ENCODE data around the gene SLC7A6OS.

Gene SLC7A6OS

DNA sequence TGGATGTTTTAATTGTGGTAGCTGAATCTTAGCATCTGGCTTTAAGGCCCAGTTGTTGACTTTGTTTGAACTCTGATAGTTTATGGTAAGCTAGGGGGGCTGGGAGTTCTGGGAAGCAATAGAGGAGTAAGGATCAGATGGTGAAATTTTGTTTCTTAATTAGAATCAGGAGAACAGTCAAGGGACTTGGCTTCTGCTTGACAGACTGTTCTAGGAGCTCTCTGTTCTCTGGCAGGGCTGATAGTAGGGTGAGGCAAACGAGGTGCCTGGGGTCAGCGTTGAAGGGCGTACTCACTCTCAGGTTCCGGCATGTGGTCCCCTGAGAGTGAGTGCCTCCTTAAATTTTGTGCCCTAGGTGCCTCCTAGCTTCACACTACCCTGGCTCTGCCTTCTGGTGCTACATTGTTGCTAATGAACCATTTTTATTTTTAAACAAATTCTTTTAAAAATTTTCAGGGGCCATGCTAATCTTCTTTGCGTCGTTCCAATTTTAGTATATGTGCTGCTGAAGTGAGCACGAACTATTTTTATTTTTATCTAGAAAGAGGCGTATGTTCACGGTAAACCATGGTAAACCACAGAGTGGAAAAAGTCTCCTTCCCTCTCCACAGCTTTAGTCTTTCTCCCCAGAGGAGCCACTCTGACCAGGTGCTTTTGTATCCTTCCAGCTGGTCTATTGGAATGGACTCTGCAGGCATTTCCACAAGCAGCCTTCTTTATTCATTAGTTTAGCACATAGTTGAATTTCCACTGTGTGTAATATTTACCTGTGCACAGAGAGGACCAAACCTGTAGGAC lies 26.7 kb downstream of the SLC7A6OS start:
- Histone ChIP-seq H3K4me3 (ENCODE audit: low read depth in 1 of 5, low read length in 5 of 5) (peak overlapping the region in 1 of 5 donors; percentile 11), H3K9ac (ENCODE audit: low read length in 5 of 5) (peak overlapping the region in 4 of 5 donors; percentile 42 to 71 (median 48)), H3K27me3 (ENCODE audit: control insufficient read depth in 5 of 5, insufficient read depth in 4 of 5, low read length in 5 of 5) (no peaks in the 10 kb centered on the region), H3K9me3 (ENCODE audit: control insufficient read depth in 5 of 5, low read length in 5 of 5) (no peaks in the 10 kb centered on the region), H3K4me1 (ENCODE audit: control insufficient read depth in 5 of 5, insufficient read depth in 5 of 5, low read length in 5 of 5) (peaks cover 32 to 100% (median 96%) of the 10 kb centered on the region in 5 donors), H3K36me3 (ENCODE audit: control insufficient read depth in 5 of 5, insufficient read depth in 5 of 5, low read length in 5 of 5) (peaks cover 0 to 22% (median 4%) of the 10 kb centered on the region in 5 donors), H3K27ac (ENCODE audit: low read depth, low read length) (peak overlapping the region; percentile 91)

DNA sequence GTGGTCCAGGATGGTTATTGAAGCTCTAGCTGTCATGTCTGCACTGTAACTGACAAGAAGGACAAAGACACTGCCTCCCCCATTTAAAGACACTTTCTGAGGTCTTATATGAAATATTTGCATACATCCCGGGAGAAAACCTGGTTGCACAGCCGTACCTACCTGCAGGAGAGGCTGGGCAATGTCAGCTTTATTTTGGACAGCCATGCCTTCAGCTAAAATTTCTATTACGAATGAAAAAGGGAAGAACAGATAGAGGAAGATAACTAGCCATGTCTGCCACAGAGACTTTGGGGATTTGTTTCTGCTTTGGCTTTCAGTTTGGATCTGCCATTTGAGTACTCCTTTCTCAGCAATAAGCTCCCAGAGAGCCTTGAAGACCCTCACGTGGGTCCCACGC lies 27.4 kb downstream of the SLC7A6OS start:
- Histone ChIP-seq H3K9ac (ENCODE audit: low read length in 5 of 5) (peak overlapping the region; percentile 36 to 79 (median 51)), H3K4me1 (ENCODE audit: control insufficient read depth in 5 of 5, insufficient read depth in 5 of 5, low read length in 5 of 5) (peaks cover 32 to 94% (median 91%) of the 10 kb centered on the region in 5 donors), H3K9me3 (ENCODE audit: control insufficient read depth in 5 of 5, low read length in 5 of 5) (no peaks in the 10 kb centered on the region), H3K36me3 (ENCODE audit: control insufficient read depth in 5 of 5, insufficient read depth in 5 of 5, low read length in 5 of 5) (peaks cover 0 to 22% (median 4%) of the 10 kb centered on the region in 5 donors), H3K4me3 (ENCODE audit: low read depth in 1 of 5, low read length in 5 of 5) (no peak overlapping the region), H3K27me3 (ENCODE audit: control insufficient read depth in 5 of 5, insufficient read depth in 4 of 5, low read length in 5 of 5) (no peaks in the 10 kb centered on the region), H3K27ac (ENCODE audit: low read depth, low read length) (peak overlapping the region; percentile 91)

DNA sequence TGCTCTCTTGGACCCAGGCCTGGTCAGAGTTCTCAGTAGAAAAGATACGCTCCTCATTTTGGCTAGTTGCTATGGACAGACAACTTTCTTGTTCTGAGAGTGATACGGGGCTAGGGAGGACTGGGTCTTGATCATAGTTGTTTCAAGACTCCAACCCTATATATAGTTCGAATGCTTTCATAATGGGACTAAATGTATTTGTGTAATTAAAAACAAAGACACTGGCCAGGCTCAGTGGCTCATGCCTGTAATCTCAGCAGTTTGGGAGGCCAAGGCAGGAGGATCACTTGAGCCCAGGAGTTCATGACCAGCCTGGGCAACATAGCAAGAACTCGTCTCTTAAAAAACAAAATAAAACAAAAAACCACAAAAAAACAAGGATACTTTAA lies 28.7 kb downstream of the SLC7A6OS start:
- Histone ChIP-seq H3K9me3 (ENCODE audit: control insufficient read depth in 5 of 5, low read length in 5 of 5) (no peaks in the 10 kb centered on the region), H3K4me1 (ENCODE audit: control insufficient read depth in 5 of 5, insufficient read depth in 5 of 5, low read length in 5 of 5) (peaks cover 25 to 82% (median 78%) of the 10 kb centered on the region in 5 donors), H3K27ac (ENCODE audit: low read depth, low read length) (peak overlapping the region; percentile 91), H3K27me3 (ENCODE audit: control insufficient read depth in 5 of 5, insufficient read depth in 4 of 5, low read length in 5 of 5) (no peaks in the 10 kb centered on the region), H3K36me3 (ENCODE audit: control insufficient read depth in 5 of 5, insufficient read depth in 5 of 5, low read length in 5 of 5) (peaks cover 0 to 18% (median 4%) of the 10 kb centered on the region in 5 donors), H3K4me3 (ENCODE audit: low read depth in 1 of 5, low read length in 5 of 5) (no peak overlapping the region), H3K9ac (ENCODE audit: low read length in 5 of 5) (peak overlapping the region in 3 of 5 donors; percentile 19 to 71 (median 20))

DNA sequence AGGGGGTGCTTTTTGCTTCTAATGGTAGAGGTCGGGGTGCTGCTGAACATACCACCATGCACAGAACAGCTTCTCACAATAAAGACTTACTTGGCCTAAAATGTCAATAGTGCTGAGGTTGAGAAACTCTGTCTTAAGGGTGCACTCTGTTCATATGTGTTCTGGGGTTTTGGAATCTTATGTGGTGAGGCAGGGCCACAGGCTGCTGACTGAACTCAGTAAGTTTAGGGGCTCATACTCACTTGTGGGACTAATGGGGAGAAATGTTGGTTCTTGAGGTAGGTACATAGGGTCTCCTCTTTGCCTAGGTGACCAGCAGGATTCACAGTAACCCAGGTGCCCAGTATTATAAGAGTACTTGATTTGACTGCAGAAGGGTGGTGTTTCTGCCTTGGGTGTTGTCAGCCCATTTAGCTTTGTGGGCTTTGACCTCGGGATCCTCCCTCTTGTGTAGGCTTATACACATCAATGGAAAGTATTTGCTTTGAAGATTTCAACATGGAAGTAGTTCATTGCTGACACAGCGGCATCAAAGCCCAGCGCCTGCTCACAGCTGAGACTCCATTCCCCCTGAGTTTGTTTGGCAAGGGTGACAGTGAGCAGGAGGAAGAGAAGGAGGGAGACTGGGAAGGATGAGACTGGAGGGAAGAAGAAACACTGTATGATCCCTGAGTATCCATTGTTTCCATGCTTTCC lies 29.2 kb downstream of the SLC7A6OS start:
- peaks cover 25 to 81% (median 77%) of the 10 kb centered on the region in 5 donors for H3K4me1 ChIP-seq (ENCODE audit: control insufficient read depth in 5 of 5, insufficient read depth in 5 of 5, low read length in 5 of 5)

DNA sequence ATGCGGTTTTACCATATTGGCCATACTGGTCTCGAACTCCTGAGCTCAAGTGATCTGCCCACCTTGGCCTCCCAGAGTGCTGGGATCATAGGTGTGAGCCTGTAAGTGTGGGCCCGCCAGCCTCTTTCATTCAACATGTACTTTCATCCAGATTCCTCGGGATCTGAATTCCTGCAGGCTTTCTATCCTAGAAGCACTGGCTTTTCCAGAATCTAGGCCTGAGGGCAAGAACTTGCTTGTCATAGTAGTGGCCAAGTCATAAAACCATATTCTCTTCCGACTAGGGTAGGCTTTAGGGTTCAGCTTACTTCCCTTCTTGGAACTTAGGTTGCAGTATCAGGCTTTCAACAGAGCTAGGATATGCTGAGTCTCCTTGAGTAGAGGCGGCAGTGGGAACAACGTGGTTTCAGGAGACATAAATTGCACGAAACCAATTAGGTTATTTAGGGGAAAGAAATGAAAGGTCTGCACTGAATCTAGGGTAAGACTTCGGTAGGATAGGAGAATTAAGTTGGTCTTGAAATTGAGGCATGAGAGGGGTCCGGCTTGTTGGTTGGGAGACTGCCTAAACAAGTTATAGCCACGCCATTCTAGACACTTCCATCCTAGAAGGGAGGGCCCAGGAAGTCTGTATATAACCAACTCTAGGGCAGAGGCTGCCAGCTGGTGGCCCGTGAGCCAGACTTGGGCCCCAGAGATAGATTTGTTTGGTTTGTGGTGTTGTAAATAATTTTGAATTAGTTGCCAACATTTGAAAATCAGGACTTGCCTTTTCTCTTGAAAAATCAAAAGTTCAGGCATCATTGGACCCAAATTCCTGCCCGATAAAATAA lies 30.8 kb downstream of the SLC7A6OS start:
- H3K4me3 ChIP-seq (ENCODE audit: low read depth in 1 of 5, low read length in 5 of 5), result no peak overlapping the region
- peak overlapping the region; percentile 91 for H3K27ac ChIP-seq (ENCODE audit: low read depth, low read length)
- peaks cover 22 to 80% (median 72%) of the 10 kb centered on the region in 5 donors for H3K4me1 ChIP-seq (ENCODE audit: control insufficient read depth in 5 of 5, insufficient read depth in 5 of 5, low read length in 5 of 5)
- peak overlapping the region in 1 of 5 donors; percentile 47 for H3K9ac ChIP-seq (ENCODE audit: low read length in 5 of 5)
- no peaks in the 10 kb centered on the region for H3K27me3 ChIP-seq (ENCODE audit: control insufficient read depth in 5 of 5, insufficient read depth in 4 of 5, low read length in 5 of 5)
- H3K9me3 ChIP-seq (ENCODE audit: control insufficient read depth in 5 of 5, low read length in 5 of 5), result no peaks in the 10 kb centered on the region
- peaks cover 4 to 28% (median 5%) of the 10 kb centered on the region in 5 donors for H3K36me3 ChIP-seq (ENCODE audit: control insufficient read depth in 5 of 5, insufficient read depth in 5 of 5, low read length in 5 of 5)

More for the DNA sequence above, 29.2 kb downstream of the SLC7A6OS start:
- no peaks in the 10 kb centered on the region for H3K27me3 ChIP-seq (ENCODE audit: control insufficient read depth in 5 of 5, insufficient read depth in 4 of 5, low read length in 5 of 5)
- peak overlapping the region in 1 of 5 donors; percentile 1 for H3K4me3 ChIP-seq (ENCODE audit: low read depth in 1 of 5, low read length in 5 of 5)
- peak overlapping the region in 3 of 5 donors; percentile 2 to 62 (median 19) for H3K9ac ChIP-seq (ENCODE audit: low read length in 5 of 5)
- H3K9me3 ChIP-seq (ENCODE audit: control insufficient read depth in 5 of 5, low read length in 5 of 5), result no peaks in the 10 kb centered on the region
- H3K36me3 ChIP-seq (ENCODE audit: control insufficient read depth in 5 of 5, insufficient read depth in 5 of 5, low read length in 5 of 5), result peaks cover 0 to 15% (median 4%) of the 10 kb centered on the region in 5 donors
- peak overlapping the region; percentile 91 for H3K27ac ChIP-seq (ENCODE audit: low read depth, low read length)

DNA sequence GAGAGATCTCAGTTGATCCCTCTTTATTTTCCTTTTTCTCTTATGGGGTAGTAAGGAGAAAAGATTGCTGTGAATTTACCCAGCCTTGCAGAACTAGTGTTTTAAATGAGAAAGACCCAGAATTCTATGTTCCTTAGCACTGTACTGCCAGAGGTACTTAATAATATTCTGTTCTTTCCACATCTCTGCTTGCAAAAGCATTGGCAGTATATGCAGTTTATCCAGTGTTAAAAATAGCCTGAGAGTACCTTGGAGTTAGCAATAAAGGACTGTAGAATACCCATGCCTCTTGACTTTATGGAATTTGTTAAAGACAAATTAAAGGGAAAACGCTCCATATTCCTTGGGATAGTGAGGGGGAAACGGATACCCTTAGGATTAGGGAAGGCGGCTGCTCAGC lies 34.5 kb downstream of the SLC7A6OS start:
- Histone ChIP-seq H3K36me3 (ENCODE audit: control insufficient read depth in 5 of 5, insufficient read depth in 5 of 5, low read length in 5 of 5) (peaks cover 4 to 46% (median 20%) of the 10 kb centered on the region in 5 donors), H3K9me3 (ENCODE audit: control insufficient read depth in 5 of 5, low read length in 5 of 5) (no peaks in the 10 kb centered on the region), H3K4me3 (ENCODE audit: low read depth in 1 of 5, low read length in 5 of 5) (no peak overlapping the region), H3K27me3 (ENCODE audit: control insufficient read depth in 5 of 5, insufficient read depth in 4 of 5, low read length in 5 of 5) (no peaks in the 10 kb centered on the region), H3K27ac (ENCODE audit: low read depth, low read length) (peak overlapping the region; percentile 60), H3K9ac (ENCODE audit: low read length in 5 of 5) (no peak overlapping the region), H3K4me1 (ENCODE audit: control insufficient read depth in 5 of 5, insufficient read depth in 5 of 5, low read length in 5 of 5) (peaks cover 5 to 69% (median 50%) of the 10 kb centered on the region in 5 donors)

DNA sequence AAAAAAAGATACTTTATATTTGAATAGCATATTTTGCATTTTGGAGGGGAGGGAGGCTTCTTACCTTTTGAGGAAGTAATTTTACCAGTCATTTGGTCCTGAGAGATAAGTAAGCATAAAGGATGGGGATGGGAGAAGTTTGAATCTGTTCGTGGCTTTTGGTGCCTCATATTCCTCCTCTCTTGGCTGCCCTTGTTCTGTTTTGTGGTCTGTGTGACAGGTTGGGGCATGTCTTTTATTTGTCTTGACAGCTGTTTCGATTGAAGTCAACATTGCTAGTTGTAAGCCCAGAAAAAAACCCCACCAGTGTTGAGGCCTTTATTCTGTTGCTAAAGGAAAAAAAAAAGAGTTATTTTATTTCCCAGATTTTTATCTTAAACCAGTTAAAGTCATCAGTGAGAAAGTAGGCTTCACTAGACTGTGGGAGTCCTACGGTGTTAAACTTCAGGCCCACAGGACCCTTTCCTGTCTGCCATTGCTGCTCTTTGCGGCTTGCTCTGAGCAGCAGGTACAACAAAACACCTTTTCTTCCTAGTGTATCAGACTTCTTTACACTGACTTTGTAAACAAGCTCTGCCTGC lies 35.0 kb downstream of the SLC7A6OS start:
- H3K36me3 ChIP-seq (ENCODE audit: control insufficient read depth in 5 of 5, insufficient read depth in 5 of 5, low read length in 5 of 5), result peaks cover 4 to 47% (median 20%) of the 10 kb centered on the region in 5 donors
- no peak overlapping the region for H3K4me3 ChIP-seq (ENCODE audit: low read depth in 1 of 5, low read length in 5 of 5)
- H3K27ac ChIP-seq (ENCODE audit: low read depth, low read length), result peak overlapping the region; percentile 60
- H3K27me3 ChIP-seq (ENCODE audit: control insufficient read depth in 5 of 5, insufficient read depth in 4 of 5, low read length in 5 of 5), result no peaks in the 10 kb centered on the region
- H3K9me3 ChIP-seq (ENCODE audit: control insufficient read depth in 5 of 5, low read length in 5 of 5), result no peaks in the 10 kb centered on the region
- peaks cover 5 to 69% (median 49%) of the 10 kb centered on the region in 5 donors for H3K4me1 ChIP-seq (ENCODE audit: control insufficient read depth in 5 of 5, insufficient read depth in 5 of 5, low read length in 5 of 5)
- H3K9ac ChIP-seq (ENCODE audit: low read length in 5 of 5), result peak overlapping the region in 2 of 5 donors; percentile 32 to 51

DNA sequence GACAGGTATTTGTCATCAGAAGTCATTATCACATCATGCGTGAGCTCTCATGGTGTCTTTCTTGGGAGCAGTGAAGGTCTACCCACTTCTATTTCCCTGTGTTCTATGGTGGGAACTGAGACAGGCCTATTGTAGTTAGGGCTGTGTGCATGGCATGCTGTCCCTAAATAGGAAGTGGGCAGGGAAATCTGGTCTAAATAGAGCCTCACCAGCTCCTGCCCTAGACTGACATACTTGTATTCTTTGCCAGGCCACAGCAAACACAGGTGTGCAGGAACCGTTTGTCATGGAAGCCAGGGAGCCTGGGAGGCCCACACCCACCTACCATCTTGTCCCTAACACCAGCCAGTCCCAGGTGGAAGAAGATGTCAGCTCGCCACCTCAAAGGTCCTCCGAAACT lies 36.3 kb downstream of the SLC7A6OS start:
- no peaks in the 10 kb centered on the region for H3K27me3 ChIP-seq (ENCODE audit: control insufficient read depth in 5 of 5, insufficient read depth in 4 of 5, low read length in 5 of 5)
- no peak overlapping the region for H3K4me3 ChIP-seq (ENCODE audit: low read depth in 1 of 5, low read length in 5 of 5)
- H3K9me3 ChIP-seq (ENCODE audit: control insufficient read depth in 5 of 5, low read length in 5 of 5), result no peaks in the 10 kb centered on the region
- H3K9ac ChIP-seq (ENCODE audit: low read length in 5 of 5), result no peak overlapping the region
- peaks cover 4 to 52% (median 20%) of the 10 kb centered on the region in 5 donors for H3K36me3 ChIP-seq (ENCODE audit: control insufficient read depth in 5 of 5, insufficient read depth in 5 of 5, low read length in 5 of 5)
- peaks cover 2 to 67% (median 44%) of the 10 kb centered on the region in 5 donors for H3K4me1 ChIP-seq (ENCODE audit: control insufficient read depth in 5 of 5, insufficient read depth in 5 of 5, low read length in 5 of 5)
- no peak overlapping the region for H3K27ac ChIP-seq (ENCODE audit: low read depth, low read length)

DNA sequence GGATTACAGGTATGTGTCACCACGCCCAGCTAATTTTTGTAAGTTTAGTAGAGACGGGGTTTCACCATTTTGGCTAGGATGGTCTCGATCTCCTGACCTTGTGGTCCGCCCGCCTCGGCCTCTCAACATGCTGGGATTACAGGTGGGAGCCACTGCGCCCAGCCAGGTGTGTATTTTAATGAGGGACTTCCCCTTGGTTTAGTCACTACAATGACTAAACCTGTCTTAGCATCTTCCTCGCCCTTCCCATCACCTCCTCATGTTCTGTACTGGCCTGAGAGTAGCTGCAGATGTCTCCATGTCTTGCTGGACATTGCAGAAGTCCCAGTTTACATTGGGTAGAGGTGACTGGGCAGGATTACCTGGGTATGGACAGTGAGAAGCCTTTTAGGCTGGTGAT lies 36.9 kb downstream of the SLC7A6OS start:
- H3K27ac ChIP-seq (ENCODE audit: low read depth, low read length), result no peak overlapping the region
- H3K4me1 ChIP-seq (ENCODE audit: control insufficient read depth in 5 of 5, insufficient read depth in 5 of 5, low read length in 5 of 5), result peaks cover 2 to 67% (median 39%) of the 10 kb centered on the region in 5 donors
- H3K9ac ChIP-seq (ENCODE audit: low read length in 5 of 5), result no peak overlapping the region
- H3K27me3 ChIP-seq (ENCODE audit: control insufficient read depth in 5 of 5, insufficient read depth in 4 of 5, low read length in 5 of 5), result no peaks in the 10 kb centered on the region
- peaks cover 8 to 54% (median 20%) of the 10 kb centered on the region in 5 donors for H3K36me3 ChIP-seq (ENCODE audit: control insufficient read depth in 5 of 5, insufficient read depth in 5 of 5, low read length in 5 of 5)
- H3K4me3 ChIP-seq (ENCODE audit: low read depth in 1 of 5, low read length in 5 of 5), result no peak overlapping the region
- no peaks in the 10 kb centered on the region for H3K9me3 ChIP-seq (ENCODE audit: control insufficient read depth in 5 of 5, low read length in 5 of 5)

All from subcutaneous abdominal adipose tissue (tissue), 5 donors.